GM12872 (cell line): Measurements from ENCODE around the gene XYLT2.

ENCODE experiments used
- CTCF ChIP-seq: IDR thresholded peaks from 3 replicates; pipeline ENCODE4 v1.5.1; 2011; ENCODE audit warnings: low read depth, mild to moderate bottlenecking, low read length, moderate library complexity; ENCODE audit not compliant: insufficient read depth

XYLT2 gene

DNA sequence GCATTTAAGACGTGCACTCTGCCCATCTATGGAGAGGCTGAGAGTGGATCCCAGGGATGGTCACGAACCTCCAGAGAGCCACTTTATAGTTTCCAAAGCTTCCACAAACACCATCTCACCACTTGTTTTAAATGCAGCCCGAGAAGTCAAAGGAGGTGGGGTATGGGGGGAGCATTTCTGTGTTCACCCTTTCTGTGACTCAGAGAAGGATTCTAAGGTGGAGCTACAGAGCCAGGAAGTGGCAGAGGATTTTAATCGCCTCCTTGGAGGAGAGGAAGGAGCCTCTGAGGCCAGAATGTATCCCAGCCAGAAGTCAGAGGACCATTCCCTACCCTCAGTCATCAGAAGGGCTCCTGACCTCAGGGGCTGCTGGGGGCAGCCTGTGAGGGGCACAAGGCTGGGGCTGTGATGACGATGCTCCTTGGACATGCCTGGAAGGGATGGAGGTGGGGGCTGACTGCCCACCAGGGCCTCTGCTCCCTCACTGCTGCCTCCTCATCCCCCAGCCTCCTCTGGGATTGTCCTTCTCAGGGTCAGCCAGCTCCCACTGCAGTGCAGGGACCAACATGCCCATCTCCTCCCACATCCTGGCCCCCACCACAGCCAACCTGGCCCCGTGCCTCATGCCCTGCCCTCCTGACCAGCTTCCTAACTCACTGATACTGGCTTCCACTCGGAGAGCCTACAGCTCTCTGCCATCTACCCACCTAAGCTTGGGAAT lies 2.8 kb downstream of the XYLT2 start:
- no peak for TF ChIP-seq CTCF

GRCh38 chr17:50349243-50349600 lies 3.3 kb downstream of the XYLT2 start:
- TF ChIP-seq CTCF, result no peak

DNA sequence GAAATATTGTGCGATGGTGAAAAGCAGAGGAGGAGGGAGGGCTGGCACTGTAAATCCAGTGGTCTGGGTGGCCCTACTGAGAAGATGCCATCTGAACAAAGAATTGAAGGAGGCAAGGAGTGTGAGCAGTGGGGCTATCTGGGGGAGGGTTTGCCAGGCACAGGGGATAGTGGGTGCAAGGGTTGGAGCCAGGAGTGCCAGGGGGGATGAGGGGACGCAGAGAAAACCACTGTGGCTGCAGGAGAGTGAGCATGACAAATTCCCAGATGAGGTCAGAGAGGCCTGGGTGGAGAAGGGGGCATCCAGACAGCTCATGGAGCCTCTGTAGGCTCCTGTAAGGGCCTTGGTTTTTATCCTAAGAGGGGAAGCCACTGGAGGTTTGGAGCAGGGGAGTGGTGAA lies 4.8 kb downstream of the XYLT2 start:
- TF ChIP-seq CTCF, result no peak

DNA sequence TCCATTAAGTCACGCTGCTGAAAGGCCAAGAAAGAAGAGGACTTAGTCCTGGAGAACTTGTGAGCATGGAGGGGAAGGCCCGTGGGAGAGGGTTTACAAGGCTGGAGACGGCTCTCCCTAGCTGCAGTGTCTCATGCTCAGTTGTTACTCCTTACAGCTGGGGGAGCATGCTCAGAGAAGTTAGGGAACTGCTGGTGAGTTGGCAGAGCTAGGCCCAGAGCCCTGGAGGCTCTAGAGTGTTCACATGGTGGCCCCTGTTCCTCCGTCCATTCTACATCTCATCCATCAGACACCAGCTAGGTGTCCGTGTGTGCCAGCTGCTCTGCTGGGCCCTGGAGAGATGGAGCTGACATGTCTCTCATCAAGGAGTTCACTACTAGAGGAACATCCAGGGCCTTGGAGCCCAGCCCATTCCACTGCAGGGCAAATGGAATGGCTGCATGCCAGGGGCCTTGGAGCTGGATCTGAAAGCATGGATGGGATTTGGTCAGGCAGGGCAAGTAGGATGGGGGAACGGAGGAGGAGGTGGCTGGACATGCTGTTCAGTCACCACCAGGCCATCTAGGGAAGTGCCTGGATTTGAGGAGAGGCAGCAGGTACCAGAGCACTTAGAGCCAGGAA lies 6.3 kb downstream of the XYLT2 start:
- TF ChIP-seq CTCF, result no peak

GRCh38 chr17:50352693-50353599 lies 7.0 kb downstream of the XYLT2 start:
- no peak for TF ChIP-seq CTCF

GRCh38 chr17:50353600-50354195 lies 7.8 kb downstream of the XYLT2 start:
- no peak for TF ChIP-seq CTCF

DNA sequence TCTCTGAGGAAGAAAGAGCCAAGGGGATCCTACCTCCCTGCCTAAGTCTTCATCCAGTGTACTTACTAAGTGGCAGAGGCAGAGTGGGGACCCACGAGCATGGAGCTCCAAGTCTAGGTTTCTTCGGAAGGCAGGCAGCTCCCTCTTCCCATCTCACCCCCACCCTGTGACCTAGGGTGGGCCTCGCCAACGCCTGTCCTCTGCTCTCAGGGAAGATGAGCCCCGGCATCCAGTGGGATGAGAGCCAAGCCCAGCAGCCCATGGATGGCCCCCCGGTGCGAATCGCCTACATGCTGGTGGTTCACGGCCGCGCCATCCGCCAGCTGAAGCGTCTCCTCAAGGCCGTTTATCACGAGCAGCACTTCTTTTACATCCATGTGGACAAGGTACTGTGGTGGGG lies 8.3 kb downstream of the XYLT2 start:
- no peak for TF ChIP-seq CTCF
